Measurements from ENCODE around the gene FBXO47. TPM values are rescaled to one million over a fixed set of nuclear protein-coding genes. Genes with fewer than 3 reads are reported as not detected.
A peak's percentile ranks its signal among the peaks of the same experiment; 100 is the strongest.

FBXO47 gene
- total and polyA plus RNA-seq, 2 of the 4 experiments (the other 2 are of a cell fraction): under 0.01 TPM; not detected in 1

DNA sequence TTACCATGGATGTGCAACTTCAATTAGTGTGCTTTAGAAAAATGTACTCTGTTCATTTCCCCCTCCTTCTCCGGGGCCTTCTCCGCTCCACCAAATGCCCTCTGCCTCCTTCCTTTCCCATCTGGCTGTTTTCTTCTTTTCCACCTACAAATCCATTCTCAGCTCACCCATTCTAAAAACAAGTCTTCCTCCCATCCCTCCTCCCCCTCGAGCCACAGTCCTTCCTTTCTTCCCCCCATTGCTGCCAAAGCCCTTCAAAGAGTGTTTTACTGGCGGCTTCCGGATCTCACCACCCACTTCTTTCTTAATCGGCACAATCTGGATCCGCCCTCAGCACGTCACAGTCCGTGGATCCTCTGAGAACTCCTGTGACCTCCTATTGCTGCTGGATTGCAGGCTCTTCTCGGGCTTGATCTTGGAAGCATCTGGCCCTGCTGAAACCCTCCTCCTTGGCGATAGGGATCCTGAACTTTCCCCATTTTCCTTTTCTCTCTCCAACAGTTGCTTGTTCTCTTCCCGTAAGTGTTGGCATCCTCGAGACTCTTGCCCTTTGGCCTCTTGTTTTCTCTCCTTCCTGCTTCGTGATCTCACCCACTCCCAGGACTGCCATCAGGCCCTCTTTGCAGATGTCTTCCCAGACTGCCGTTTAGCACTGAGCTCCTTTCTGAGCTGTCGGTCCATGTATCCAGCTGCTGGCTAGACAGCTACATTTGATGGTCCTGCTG is 36.0 kb upstream of the FBXO47 start:
- Histone ChIP-seq H3K18ac (ENCODE audit: low read depth, low read length) (0 out of 2 replicates have a peak overlapping the region, but pooled peaks have one; percentile 23), H2BK20ac (ENCODE audit: low read depth, low read length) (no peak overlapping the region), H3K36me3 (ENCODE audit: control insufficient read depth, insufficient read depth, low read length) (no peaks in the 10 kb centered on the region), H3K9ac (ENCODE audit: low read depth, low read length) (no peak overlapping the region), H3K27ac (ENCODE audit: insufficient read depth, low read length) (no peak overlapping the region), H4K5ac (ENCODE audit: low read depth, low read length) (no peak overlapping the region), H3K4me2 (ENCODE audit: low read depth, low read length) (no peak overlapping the region), H3K9me3 (ENCODE audit: control insufficient read depth, insufficient read depth, low read length) (no peaks in the 10 kb centered on the region; the same call in 1 of the 2 replicates), H2BK5ac (ENCODE audit: low read depth, low read length, poor library complexity, severe bottlenecking) (no peak overlapping the region), H3K23ac (ENCODE audit: low read depth, low read length) (no peak overlapping the region), H2AK5ac (ENCODE audit: low read depth, low read length) (no peak overlapping the region), H3K79me1 (ENCODE audit: low read depth in 1 of 2, low read length in 2 of 2) (no peaks in the 10 kb centered on the region), H2BK15ac (ENCODE audit: low read depth, low read length) (no peak overlapping the region), H3K4me1 (ENCODE audit: control insufficient read depth, insufficient read depth, low read length) (peaks cover 6% of the 10 kb centered on the region), H2BK120ac (ENCODE audit: low read depth, low read length) (no peak overlapping the region), H2AK9ac (replicated peaks; ENCODE audit: low read depth, low read length, poor library complexity) (no peak overlapping the region), H2AFZ (replicated peaks; ENCODE audit: low read length, poor library complexity) (peak overlapping the region; percentile 75), H3K14ac (replicated peaks; ENCODE audit: low read depth, low read length) (no peak overlapping the region), H4K20me1 (ENCODE audit: insufficient read depth, low read length) (no peaks in the 10 kb centered on the region), H3K27me3 (ENCODE audit: control insufficient read depth, insufficient read depth, low read length) (peaks cover 12% of the 10 kb centered on the region), H4K8ac (ENCODE audit: low read depth in 2 of 2, low read length in 2 of 2) (no peak overlapping the region; a peak in 1 of 4 replicates), H3K4ac (ENCODE audit: low read depth, low read length) (no peak overlapping the region), H3K4me3 (ENCODE audit: insufficient read depth, low read depth, low read length) (no peak overlapping the region), H3K9me1 (ENCODE audit: insufficient read depth, low read length) (no peaks in the 10 kb centered on the region), H3K56ac (ENCODE audit: extremely low read depth, insufficient read depth, low read length) (no peak overlapping the region), H4K91ac (ENCODE audit: insufficient read depth, low read depth, low read length) (no peak overlapping the region)
- DNase-seq: no peak
- BruUV-seq (replicated peaks): no TSS peak
- no peak for ATAC-seq (ENCODE audit: low read depth)
- dilution Hi-C loops (cut with HindIII; ENCODE audit: low sequenced_read_pairs, unreplicated experiment) (no loop called here), intact Hi-C loops (cut with micrococcal nuclease) (loop anchor here (5.0 kb wide), 1 partner anchor 39 kb away; no protein-coding TSS in a partner anchor), in situ Hi-C loops (cut with MboI; ENCODE audit: low sequenced_read_pairs) (no loop called here)
- WGBS, 2 experiments (ENCODE audit: extremely low coverage in 2 of 2, insufficient read length in 1 of 2): 55% methylated on average over 15 of the region's 16 CpGs; no CpG with 5 or more reads in 1 of the 2 experiments
- no peak for TF ChIP-seq MAFK (IDR thresholded peaks at IDR 0.05; ENCODE audit: low read depth, low read length)
- TF ChIP-seq, protein P1, sequence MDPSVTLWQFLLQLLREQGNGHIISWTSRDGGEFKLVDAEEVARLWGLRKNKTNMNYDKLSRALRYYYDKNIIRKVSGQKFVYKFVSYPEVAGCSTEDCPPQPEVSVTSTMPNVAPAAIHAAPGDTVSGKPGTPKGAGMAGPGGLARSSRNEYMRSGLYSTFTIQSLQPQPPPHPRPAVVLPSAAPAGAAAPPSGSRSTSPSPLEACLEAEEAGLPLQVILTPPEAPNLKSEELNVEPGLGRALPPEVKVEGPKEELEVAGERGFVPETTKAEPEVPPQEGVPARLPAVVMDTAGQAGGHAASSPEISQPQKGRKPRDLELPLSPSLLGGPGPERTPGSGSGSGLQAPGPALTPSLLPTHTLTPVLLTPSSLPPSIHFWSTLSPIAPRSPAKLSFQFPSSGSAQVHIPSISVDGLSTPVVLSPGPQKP (IDR thresholded peaks at IDR 0.05; ENCODE audit: borderline replicate concordance, low read depth, low read length): no peak
- no peak for TF ChIP-seq CHD1 (IDR thresholded peaks at IDR 0.05; ENCODE audit: low read depth, low read length)
- ChIA-PET CTCF (no interaction called here), POLR2A (ENCODE audit: unreplicated experiment) (no interaction called here)
